Astrocyte of the cerebellum (primary cell): ENCODE measurements around the gene MXD3.

Experiments used
- DNase-seq: peaks from one replicate; pipeline ENCODE4 v3.0.0-alpha.2; 2011; ENCODE audit warnings: low read depth
- H3K4me3 ChIP-seq: 2 replicates; pipeline ENCODE4 v1.5.1; 2011; ENCODE audit warnings: mild to moderate bottlenecking, low read depth, low read length, moderate library complexity
- in situ Hi-C: cut with HindIII; loops from 2 replicates; pipeline ENCODE4 v1.10.0; 2017; ENCODE audit warnings: low sequenced_read_pairs
- TF ChIP-seq, protein P1 (sequence below): IDR thresholded peaks from 2 replicates; pipeline ENCODE4 v1.5.1; 2012; ENCODE audit warnings: low read length, low read depth, moderate library complexity, mild to moderate bottlenecking; ENCODE audit errors: missing control alignments

Gene MXD3

DNA sequence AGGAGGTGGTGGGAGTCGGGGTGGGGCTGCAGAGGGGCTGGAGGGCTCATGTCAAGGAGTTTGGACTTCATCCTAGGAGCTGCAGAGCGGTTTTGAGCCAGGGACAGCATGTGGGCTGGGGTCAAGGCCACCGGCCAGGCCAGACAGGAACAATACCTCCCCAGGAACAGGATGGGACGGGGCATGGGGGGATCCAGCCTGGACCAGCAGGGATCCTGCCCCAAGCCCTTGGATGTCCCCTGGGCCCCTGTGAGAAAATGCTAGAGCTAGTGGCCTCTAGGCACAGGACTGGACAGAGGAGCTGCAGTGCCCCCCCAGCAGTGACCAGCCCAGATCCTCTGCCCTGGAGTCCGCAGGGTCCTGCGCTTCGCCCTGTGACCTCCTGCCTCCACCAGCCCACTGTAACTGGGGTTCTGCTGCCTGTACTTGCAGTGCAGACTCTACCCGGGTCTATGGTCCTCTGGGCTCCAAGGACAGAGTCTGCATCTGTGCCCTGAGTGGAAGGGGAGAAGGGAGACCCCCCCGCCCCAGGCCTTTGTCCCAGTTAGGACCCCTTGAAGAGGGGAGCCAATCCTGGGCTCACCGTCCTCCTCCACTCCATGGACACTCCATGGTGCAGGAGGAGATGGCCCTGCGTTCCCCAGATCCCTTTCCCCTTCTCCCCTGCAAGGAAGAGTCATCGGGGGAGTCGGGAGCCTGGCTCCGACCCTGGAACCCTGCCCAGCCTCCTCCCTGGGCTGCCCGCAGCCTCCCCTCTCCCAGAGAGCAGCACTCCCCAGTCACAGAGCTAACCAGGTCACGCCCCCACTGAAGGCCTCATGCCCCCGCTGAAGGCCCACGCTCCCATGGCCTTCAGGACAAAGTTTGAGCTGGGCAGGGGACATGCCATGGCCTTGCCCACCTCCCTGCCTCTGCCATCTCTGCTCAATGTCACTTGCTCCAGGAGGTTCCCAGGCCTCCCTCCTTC lies 3.0 kb upstream of the MXD3 start:
- in situ Hi-C loops: no loop called here

DNA sequence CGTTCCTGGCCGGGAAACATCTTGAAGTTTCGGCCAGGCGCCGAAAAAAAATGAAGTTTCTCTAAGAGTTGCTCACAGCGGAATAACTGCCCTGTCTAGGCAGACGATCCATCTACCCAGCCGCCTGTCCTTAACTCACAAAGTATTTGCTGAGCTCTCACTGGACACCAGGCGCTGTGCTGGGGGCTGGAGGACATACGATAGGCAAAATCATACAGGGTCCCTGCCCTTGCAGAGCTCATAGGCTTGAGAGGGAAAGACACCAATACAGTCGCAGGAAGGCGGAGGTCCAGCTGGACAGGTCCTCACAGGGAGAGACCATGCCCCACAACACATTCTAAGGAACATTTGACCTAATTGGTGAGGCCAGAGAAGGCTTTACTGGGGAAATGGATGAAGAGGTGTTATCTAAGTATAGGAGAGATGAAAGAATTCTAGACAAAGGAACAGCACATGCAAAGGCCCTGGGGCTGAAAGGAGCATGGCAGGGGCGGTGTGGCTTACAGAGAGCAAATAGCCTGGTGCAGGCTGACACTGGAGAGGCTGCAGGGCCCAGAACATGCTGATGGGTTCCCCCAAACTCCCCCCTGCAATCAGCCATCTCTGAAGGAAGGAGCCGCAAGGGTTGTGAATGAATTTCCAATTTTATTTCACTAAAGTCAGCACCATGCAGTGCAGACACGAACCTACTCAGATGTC lies 2.0 kb upstream of the MXD3 start:
- TF ChIP-seq, protein P1, sequence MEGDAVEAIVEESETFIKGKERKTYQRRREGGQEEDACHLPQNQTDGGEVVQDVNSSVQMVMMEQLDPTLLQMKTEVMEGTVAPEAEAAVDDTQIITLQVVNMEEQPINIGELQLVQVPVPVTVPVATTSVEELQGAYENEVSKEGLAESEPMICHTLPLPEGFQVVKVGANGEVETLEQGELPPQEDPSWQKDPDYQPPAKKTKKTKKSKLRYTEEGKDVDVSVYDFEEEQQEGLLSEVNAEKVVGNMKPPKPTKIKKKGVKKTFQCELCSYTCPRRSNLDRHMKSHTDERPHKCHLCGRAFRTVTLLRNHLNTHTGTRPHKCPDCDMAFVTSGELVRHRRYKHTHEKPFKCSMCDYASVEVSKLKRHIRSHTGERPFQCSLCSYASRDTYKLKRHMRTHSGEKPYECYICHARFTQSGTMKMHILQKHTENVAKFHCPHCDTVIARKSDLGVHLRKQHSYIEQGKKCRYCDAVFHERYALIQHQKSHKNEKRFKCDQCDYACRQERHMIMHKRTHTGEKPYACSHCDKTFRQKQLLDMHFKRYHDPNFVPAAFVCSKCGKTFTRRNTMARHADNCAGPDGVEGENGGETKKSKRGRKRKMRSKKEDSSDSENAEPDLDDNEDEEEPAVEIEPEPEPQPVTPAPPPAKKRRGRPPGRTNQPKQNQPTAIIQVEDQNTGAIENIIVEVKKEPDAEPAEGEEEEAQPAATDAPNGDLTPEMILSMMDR: no peak
- in situ Hi-C loops: no loop called here
- no peak for DNase-seq
- H3K4me3 ChIP-seq: no peak overlapping the region

More for the DNA sequence above, 3.0 kb upstream of the MXD3 start:
- DNase-seq: no peak
- H3K4me3 ChIP-seq: no peak overlapping the region
- TF ChIP-seq, protein P1: no peak

DNA sequence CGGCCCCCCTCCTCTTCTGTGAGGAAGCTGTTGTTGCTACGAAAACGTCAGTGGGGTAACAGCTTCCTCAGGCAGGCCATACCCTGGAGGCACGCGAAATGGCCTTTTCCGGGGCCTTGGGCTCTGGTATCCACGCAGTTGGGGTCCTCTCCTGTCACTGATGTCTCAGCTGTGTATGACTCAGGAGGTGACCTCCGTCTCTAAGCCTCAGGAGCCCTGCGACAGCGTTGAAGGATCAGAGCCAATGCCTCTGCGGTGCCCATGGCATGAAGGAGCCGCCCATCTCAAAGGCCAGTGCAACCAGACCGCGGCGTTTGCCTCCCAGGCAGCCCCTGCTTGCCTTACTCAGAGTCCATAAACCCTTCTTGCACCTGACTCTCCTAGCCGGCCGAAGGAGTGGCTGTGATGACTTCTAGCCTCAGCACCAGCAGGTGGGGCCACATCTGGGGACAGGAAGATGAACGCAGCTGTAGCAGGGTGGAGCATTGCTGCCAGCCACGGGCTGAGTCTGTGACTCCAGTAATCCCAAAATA lies 1.0 kb upstream of the MXD3 start:
- DNase-seq: no peak
- TF ChIP-seq, protein P1: no peak
- in situ Hi-C loops: no loop called here
- H3K4me3 ChIP-seq: peak overlapping the region; percentile 56

DNA sequence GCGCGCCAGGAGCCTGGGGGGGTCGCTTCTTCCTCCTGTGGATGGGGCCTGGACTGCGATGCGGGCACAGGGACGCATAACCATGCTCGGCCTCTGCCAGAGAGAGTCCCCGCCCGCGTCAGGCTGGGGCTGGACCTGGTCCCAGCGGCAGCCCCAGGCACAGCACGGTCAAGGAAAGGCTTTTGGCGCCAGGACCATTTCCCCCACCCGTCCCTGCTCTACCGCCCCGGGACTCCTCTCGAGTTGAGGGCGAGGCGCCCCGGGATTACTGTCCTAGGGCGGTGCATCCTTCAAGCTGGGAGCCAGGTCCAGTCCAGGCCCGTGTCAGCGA lies 341 bp downstream of the MXD3 start:
- in situ Hi-C loops: no loop called here
- TF ChIP-seq, protein P1: no peak
- H3K4me3 ChIP-seq: peak overlapping the region; percentile 56
- DNase-seq: no peak

DNA sequence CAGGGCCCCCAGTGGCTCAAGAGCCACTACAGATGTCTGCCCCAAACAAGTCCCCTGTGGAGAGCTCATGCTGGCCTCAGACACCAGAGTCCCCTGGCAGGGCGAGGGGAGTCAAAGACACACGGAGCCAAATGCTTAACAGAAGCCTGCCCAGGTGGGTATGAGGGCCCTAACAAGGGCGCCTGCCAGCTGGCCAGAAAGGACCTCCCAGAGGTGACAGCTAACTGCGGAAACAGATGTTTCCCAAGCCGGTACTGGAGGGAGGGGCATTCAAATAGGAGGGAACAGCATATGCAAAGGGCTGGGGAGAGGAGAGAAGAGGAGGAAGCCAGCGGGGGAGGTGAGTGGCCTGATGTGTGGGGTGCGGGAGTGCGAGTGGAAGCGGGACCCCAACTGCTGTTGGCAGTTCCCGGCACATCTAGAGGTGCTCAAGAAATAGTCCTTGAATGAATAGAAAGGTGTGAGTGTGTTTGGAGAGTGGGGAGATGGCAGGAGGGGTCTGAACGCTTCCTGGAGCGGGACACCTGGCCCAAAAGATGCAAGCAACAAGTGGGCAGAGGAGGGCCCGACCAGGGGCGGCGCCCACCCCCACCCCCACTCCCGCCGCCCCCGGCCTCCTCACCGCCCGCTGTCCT lies 824 bp downstream of the MXD3 start:
- DNase-seq: no peak
- peak overlapping the region; percentile 56 for H3K4me3 ChIP-seq
- in situ Hi-C loops: no loop called here
- TF ChIP-seq, protein P1: no peak

DNA sequence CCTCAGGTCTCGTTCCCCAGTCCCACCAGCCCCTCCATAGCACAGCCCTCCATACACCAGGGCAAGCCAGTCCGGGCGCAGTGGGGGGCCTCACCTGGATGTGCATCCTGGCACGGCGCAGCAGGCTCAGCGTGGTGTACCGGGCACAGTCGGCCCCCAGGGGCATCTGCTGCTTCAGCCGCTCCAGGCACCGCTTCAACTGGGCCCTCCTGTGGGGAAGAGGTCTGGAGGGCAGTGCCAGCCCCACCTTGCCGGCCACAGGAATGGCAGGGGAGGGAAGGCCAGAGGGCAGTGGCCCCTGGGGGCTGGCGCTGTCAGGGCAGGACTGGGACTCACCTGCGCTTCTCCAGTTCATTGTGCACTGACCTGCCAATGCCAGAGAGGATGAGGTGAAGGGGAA lies 1.4 kb downstream of the MXD3 start:
- DNase-seq: no peak
- in situ Hi-C loops: no loop called here
- peak overlapping the region; percentile 56 for H3K4me3 ChIP-seq
- TF ChIP-seq, protein P1: no peak
